ENCODE results near the gene MVD. TPM values are rescaled to one million over a fixed set of nuclear protein-coding genes. Genes with fewer than 3 reads are reported as not detected.

MVD gene
- total and polyA plus RNA-seq, 2 of the 13 experiments (the other 11 are each of a cell fraction or from before 2014, with no cell fraction given), result 28.1 to 187 TPM

- TF ChIP-seq AFF4 (CRISPR knock-in tag; IDR thresholded peaks at IDR 0.05) (0 out of 2 replicates have a peak, but pooled peaks have one; percentile 41), SATB2 (CRISPR knock-in tag; IDR thresholded peaks at IDR 0.05) (no peak), ZSCAN29 (CRISPR knock-in tag; conservative IDR thresholded peaks at IDR 0.05) (no peak), SP2 (CRISPR knock-in tag; IDR thresholded peaks at IDR 0.05) (no peak), NFE2L2 (IDR thresholded peaks at IDR 0.05; ENCODE audit: low read length) (no peak), ZNF609 (CRISPR knock-in tag; IDR thresholded peaks at IDR 0.05; ENCODE audit: borderline replicate concordance) (no peak), ZNF496 (CRISPR knock-in tag; IDR thresholded peaks at IDR 0.05; ENCODE audit: insufficient replicate concordance) (no peak), MLLT10 (CRISPR knock-in tag; IDR thresholded peaks at IDR 0.05) (no peak), TFAP4 (IDR thresholded peaks at IDR 0.05; ENCODE audit: borderline replicate concordance, low read depth) (no peak), U2AF1 (optimal IDR thresholded peaks at IDR 0.05; ENCODE audit: low read depth, low read length) (no peak), ZMYM3 (CRISPR knock-in tag; IDR thresholded peaks at IDR 0.05) (peak; percentile 28; the same call in 1 of the 2 replicates), CBX5 (CRISPR knock-in tag; IDR thresholded peaks at IDR 0.05; ENCODE audit: borderline replicate concordance) (no peak), MTA1 (CRISPR knock-in tag; IDR thresholded peaks at IDR 0.05; ENCODE audit: borderline replicate concordance) (no peak), MYPOP (CRISPR knock-in tag; IDR thresholded peaks at IDR 0.05) (no peak), NCOA1 (CRISPR knock-in tag; IDR thresholded peaks at IDR 0.05) (no peak), FOSL2 (CRISPR knock-in tag; IDR thresholded peaks at IDR 0.05) (no peak), ZNF430 (CRISPR knock-in tag; IDR thresholded peaks at IDR 0.05) (peak; percentile 45; the same call in 1 of the 2 replicates), CBX2 (IDR thresholded peaks at IDR 0.05; ENCODE audit: low read depth, low read length) (no peak), CBX2 (CRISPR knock-in tag; IDR thresholded peaks at IDR 0.05; ENCODE audit: low read depth) (no peak), KAT8 (CRISPR knock-in tag; IDR thresholded peaks at IDR 0.05) (no peak)
Observed at GRCh38 chr16:88649195-88649923, 13.5 kb downstream of the MVD start (continued).

Data from HepG2 (cell line).